Middle frontal gyrus (tissue), 1 donor: ENCODE data around the gene ADGRB3.

Experiments used
- DNase-seq: peaks from one replicate; pipeline ENCODE4 v3.0.0-alpha.2; 2015; ENCODE audit warnings: low spot score; ENCODE audit errors: extremely low spot score

ADGRB3 gene

GRCh38 chr6:69026243-69026642, 391.2 kb downstream of the ADGRB3 start:
- DNase-seq = no peak

DNA sequence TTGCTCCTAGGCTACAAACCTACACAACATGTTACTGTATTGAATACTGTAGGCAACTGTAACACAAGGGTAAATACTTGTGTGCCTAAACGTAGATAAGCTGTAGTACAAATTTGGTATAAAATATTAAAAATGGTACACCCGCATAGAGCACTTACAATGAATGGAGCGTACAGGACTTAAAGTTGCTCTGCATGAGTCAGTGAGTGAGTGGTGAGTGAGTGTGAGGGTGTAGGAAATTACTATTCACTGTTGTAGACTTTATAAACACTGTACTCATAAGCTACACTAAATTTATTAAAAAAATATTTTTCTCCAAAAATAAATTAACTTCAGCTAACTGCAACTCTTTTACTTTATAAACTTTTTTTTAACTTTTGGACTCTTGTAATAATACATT, 391.6 kb downstream of the ADGRB3 start:
- DNase-seq = no peak

GRCh38 chr6:69027861-69028260, 392.8 kb downstream of the ADGRB3 start:
- no peak for DNase-seq

- no peak for DNase-seq
Observed at GRCh38 chr6:69038841-69039240, 403.8 kb downstream of the ADGRB3 start.

GRCh38 chr6:69042297-69042696, 407.2 kb downstream of the ADGRB3 start:
- no peak for DNase-seq

GRCh38 chr6:69044534-69044933, 409.5 kb downstream of the ADGRB3 start:
- DNase-seq = no peak

DNA sequence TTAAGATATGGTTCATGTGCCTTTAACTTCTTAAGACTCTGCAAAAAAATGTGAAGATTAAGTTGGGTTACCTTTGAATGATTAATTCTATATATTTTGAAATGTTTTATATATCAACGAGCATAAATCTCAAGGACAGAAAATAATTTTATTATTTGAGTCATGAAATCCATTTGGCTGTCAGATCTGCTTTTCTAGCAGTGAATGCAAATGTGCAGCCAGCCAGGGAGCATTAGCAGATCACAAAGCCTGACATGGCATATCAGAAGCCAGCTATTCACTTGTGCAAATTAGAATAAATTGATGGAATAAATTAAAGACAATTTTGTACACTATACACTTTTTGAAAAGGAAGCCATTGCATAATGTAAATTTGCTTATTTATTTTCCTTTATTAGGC, 424.3 kb downstream of the ADGRB3 start:
- DNase-seq = no peak

DNA sequence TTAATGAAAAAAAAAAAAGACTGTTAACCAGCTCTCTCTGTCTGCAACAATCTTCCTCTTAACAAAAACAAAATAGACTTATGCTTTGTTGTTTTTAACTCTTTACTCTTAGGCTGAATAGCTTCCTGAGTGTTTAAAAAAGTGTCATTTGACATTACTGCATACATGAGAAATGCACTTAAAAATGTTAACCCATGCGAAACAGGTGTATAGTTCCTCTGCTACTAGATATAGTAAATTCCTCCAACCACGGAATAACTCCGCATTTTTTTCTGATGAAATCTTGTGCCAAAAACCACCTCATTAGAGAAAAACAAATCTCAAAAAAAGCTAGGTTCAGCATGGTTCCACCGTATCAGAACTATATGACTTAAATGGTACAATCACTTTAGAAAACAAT, 426.0 kb downstream of the ADGRB3 start:
- DNase-seq = no peak

DNA sequence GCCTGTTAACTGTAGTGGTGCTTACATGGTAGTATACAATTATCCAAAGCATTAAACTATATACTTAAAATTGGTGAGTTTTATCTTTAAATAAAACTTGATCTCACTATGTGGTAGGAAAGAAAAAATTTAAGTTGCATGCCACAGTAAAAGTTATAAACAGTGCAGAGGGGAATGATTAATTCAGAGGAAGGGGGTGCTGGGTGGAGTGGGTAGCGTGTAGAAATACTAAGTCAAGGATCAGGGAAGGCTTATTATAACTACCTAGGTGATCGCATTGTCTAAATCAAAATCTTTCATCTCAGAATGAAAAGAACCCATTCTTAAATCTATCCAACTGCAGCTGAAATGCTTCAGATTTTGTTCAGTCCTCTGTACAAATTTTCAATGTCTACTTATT, 428.3 kb downstream of the ADGRB3 start:
- no peak for DNase-seq

GRCh38 chr6:69064226-69064625, 429.1 kb downstream of the ADGRB3 start:
- no peak for DNase-seq

- DNase-seq = no peak
Observed at GRCh38 chr6:69069881-69070280, 434.8 kb downstream of the ADGRB3 start.

GRCh38 chr6:69072796-69073195, 437.7 kb downstream of the ADGRB3 start:
- no peak for DNase-seq

DNA sequence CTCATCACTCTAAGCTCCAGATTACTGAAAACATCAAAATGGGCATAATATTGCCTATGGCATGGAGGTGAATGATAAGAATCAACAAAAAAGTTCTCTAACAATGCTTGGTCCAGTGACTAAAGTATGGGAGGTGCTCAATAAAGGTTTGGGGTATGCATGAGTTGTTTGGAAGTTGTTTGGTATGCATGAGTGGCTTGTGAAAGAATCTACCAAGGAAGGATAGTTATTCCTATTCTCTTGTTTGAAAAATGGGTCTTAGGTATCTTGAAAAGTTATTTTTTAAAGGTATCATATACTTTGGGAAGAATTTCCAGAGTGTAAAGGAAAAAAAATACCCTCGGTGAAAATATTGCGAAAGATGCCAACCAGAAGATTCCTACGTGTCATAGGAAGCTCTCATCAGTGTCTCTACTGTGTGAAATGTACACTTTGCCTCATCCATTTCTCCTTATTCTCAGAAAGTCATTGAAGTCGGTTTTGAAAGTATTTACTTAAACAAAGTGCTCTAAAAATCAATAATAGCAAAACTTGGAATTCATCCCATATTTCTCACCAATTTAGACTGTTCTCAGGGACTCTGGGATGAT, 449.8 kb downstream of the ADGRB3 start:
- DNase-seq = no peak

- no peak for DNase-seq
Observed at GRCh38 chr6:69086689-69087088, 451.6 kb downstream of the ADGRB3 start.

- DNase-seq = no peak
Observed at GRCh38 chr6:69089539-69089938, 454.5 kb downstream of the ADGRB3 start.

- DNase-seq = no peak
Observed at GRCh38 chr6:69090132-69090531, 455.1 kb downstream of the ADGRB3 start.

DNA sequence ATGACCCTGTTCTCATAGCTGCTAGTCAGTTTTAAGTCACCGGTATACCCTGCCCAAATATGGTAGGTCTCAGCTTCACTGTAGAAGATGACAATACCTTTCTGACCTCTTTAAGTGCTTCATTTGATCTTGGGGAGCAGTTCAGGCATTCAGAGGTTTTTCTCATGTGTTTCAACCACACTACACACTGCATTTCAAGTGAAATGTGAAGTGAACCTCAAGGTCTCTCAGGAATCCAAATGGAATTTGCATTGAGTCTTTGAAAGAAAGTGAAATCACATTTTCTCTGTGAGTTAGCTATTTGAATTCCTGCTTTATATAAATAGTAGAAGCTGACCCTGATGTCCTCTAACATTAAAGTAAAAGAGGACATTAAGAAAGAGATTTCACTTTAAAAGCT, 461.6 kb downstream of the ADGRB3 start:
- no peak for DNase-seq

DNA sequence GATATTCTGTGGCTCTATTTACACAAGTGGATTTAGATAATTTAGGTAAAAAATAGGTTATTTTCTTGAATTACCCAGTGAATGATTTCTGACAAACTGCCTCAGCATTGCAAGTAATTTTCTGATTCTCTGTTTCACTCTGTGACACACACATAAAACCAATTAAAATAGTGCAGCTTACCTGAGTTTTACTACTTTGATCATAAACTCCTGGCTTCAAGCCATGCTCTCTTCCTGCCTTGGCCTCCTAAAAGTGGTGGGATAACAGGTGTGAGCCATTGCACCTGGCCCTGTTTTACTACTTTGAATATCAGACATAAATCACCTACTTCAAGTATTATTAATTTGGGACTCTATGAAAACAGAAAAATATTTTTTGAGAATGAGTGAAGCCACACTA, 462.9 kb downstream of the ADGRB3 start:
- no peak for DNase-seq

DNA sequence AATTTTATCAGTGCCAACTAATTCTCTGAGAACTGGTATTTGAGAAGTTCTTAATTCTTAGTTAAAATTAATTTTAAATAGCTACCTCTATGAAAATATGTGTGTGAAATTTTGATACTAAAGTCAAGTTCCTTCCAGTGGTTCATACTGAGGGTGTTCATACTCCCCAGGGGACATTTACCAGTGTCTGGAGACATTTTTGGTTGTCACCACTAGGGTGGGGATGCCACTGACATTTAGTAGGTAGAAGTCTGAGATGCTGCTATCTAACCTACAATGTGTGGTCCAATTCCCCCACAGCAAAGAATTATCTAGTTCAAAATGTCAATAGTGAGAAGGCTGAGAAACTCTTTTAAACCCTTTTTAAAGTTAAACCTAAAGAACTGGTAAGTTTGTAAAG, 463.8 kb downstream of the ADGRB3 start:
- no peak for DNase-seq

- DNase-seq = no peak
Observed at GRCh38 chr6:69100772-69101171, 465.7 kb downstream of the ADGRB3 start.

DNA sequence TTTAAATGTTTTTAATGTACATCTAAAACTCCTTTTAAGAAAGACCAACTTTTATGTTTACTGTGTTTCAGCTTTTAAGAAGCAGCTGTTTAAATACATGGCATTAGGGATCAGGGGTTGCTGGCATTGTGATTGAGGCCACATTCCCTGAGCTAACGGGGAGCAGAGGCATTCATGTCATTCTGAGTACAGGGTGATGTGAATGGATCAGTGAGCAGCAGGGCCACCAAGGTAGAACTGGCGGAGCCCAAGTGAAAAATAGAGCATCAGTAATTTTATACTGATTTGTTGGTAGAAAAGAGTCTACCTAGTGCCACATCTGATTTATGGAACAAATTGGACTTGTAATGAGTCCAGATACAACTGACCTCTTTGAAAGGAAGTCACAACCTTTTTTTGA, 467.3 kb downstream of the ADGRB3 start:
- DNase-seq = no peak

GRCh38 chr6:69105288-69105687, 470.2 kb downstream of the ADGRB3 start:
- DNase-seq = no peak

GRCh38 chr6:69106511-69106910, 471.4 kb downstream of the ADGRB3 start:
- no peak for DNase-seq

DNA sequence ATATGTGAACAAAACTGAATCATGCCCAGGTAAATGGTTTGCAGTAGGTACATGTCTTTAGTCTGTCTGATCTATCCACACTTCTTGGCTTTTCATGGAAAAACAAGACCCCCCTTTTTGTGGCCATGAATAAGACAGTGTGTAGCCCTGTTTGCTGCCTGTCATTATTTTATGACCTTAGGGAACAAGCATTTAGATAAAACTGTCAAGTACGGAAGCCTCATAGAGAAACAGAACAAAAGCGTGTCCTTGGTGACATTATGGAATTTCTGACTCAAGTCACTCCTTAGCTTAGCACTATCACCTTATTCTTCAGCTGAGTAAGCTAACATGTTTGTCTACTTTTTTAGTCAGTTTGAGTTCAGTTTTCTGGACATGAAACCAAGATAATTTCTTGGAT, 476.2 kb downstream of the ADGRB3 start:
- no peak for DNase-seq
